ENCODE measurements around the gene COX17. TPM values are rescaled to one million over a fixed set of nuclear protein-coding genes. Genes with fewer than 3 reads are reported as not detected.

Gene COX17, protein sequence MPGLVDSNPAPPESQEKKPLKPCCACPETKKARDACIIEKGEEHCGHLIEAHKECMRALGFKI
- total RNA-seq = 18.1 TPM in 2 replicates

DNA sequence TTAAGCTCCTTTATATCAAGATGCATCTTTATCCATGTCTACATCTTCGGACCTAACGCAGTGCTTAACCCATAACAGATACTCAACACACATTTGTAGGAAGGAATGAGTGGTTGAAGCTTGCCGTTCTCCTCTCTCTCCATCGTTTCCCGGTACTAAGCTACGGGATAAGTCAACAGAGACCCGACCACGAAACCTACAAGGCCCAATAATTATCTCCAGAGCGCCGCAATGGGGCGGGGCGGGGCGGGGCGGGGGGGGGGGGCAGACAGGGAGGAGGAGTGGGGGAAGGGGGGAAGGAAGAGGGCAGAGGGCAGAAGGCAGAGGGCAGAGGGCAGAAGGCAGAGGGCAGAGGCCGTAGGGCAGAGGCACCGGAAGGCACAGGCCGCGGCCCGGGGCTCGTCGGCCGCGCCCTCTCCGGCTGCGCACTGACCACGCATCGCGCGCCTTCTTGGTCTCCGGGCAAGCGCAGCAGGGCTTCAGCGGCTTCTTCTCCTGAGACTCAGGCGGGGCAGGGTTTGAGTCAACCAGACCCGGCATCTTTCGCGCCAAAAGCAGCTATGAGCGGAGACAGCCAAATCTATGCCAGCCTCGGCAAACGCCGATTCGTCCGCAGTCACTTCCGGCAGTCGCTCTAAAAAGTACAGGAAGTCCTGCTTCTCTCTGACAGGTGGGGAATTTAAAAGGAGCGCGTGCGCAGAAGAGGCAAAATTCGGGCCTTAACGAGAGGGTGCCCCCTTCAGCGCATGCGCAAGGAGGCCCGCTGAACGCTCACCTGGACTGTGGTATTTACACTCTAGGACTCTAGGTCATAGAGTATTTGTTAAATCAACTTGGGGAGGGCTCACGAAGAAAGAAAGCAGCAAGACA is at the start of gene COX17:
Gene COX17 (minus strand): TSS at position 636 of the 870 bp plus-strand sequence. CDS start 96 bp downstream, at position 540.

DNA sequence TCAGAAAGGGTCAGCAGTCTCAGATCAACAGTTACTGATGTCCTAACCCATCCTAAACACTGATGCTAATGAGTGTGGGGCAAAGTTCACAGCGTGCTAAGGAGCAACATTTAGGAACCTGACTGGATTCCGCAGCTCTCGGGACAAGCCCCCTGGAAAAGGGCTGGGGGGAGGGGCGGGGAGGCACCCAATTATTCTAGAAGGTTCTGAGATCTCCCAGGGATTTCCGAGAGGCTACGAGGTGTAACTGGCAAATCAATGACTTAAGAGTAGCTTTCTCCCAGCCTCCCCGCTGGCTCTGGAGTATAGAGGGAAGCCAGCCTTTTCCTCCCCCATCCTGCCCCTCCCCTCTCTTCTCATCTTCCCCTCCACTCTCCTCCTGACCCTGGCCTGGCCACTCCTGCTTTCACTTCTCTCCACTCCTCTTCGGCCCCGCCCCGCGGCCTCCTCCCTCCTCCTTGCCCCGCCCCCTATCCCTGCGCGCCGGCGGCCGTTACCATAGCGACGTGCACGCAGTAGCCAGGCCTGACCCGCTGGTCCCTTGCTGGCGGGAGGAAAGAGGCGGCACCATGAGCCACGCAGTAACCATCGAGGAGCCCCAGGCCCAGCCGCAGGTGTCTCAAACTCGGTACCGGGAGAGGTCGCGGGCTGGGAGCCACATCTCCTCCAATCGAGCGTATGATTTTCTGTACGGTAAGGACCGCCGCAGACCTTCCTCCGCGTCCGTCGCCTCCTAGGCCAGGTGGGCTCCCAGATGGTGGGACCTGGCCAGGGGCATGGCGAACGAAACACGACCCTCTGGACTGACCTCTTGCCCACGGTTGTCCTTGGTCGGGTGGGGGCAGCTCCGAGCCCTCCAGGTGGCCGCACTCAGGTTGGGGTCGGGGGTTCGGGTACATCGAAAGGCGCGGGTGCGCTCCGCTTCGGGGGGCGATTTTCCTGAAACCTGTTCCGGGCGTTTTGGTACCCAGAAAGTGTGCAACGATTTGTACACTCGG is 25.6 kb upstream of the COX17 start, which contains the start of gene CFAP91:
Gene CFAP91 (plus strand): TSS at position 493 of the 998 bp plus-strand sequence. CDS start 77 bp downstream, at position 570.

DNA sequence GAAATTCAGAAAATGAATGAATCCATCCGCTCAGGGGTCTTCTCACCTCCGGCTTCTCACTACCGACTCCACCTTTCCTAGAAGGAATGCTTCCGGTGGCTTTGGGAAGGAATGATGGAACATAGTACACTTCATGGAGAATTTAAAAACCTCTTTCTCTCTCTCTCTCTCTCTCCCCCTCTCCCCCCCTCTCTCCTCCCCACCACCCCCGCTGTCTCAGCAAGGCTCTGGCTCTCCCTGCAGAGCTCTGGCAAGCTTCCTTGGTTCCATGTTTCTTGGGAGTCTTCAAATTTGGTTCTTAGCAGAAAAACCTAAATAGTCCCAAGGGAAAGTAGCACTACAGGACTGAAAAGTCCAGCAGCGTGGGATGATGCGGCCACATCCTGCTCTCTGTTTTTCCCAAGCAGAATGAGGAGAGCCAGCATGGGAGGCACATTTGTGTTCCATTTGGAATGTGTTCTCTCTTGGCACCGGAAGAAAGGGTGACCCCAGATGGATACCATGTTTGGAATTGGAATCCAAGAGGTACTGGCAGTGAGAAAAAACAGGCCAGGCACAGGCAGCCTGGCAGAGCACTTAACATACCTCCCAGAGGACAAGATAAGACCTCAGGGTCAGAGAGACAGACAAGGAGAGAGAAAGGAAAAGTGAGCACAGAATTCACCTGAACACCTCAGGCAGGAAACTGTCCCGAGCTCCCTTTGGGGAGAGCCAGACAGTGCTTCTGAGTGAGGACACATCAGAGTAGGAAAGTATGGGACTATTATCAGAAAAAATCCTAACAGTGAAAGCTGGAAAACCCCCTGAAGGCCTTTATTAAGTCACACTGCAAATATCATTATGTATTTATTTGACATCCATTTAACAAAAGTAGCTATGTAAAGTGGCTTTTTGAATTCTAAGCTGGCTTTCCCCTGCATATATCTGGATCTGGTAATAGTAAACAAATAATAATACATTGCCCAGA is 16.4 kb downstream of the COX17 start, which contains the start of gene POPDC2:
Gene POPDC2 (minus strand): TSS at position 116 of the 967 bp plus-strand sequence. CDS start 166 bp downstream, outside the sequence.

Other genes with a start within 250 kb of the COX17 start
- gene TMEM39A, start 213.8 kb downstream of the COX17 start, total RNA-seq = 80.6 and 99.4 TPM in 2 replicates
- gene POGLUT1, start 208.4 kb downstream of the COX17 start, total RNA-seq = 21.4 and 22.2 TPM in 2 replicates
- 59.0 and 65.6 TPM in 2 replicates for gene TIMMDC1, start 178.9 kb downstream of the COX17 start, total RNA-seq
- gene CD80, start 117.8 kb downstream of the COX17 start, total RNA-seq = not detected in 2 replicates
- gene ADPRH, start 97.9 kb downstream of the COX17 start, total RNA-seq = 4.5 and 4.8 TPM in 2 replicates
- gene PLA1A, start 79.5 kb downstream of the COX17 start, total RNA-seq = 0.13 and 0.30 TPM in 2 replicates
- 0.23 and 0.33 TPM in 2 replicates for gene POPDC2, start 16.8 kb downstream of the COX17 start, total RNA-seq
- 0.59 and 0.72 TPM in 2 replicates for gene CFAP91, start 25.6 kb upstream of the COX17 start, total RNA-seq
- 0.20 and 0.23 TPM in 2 replicates for gene NR1I2, start 104.7 kb upstream of the COX17 start, total RNA-seq